ENCODE data around the gene LCNL1.
A peak's percentile ranks its signal among the peaks of the same experiment; 100 is the strongest.

The LCNL1 gene

GRCh38 chr9:136988872-136989271 lies 6.1 kb downstream of the LCNL1 start:
- no peaks in the 10 kb centered on the region for H3K36me3 Mint-ChIP-seq (ENCODE audit: low read depth)
- TF ChIP-seq CTCF (IDR thresholded peaks at IDR 0.05; ENCODE audit: unreplicated experiment in 3 of 3): no peak
- H3K9me3 Mint-ChIP-seq: no peaks in the 10 kb centered on the region
- H3K27ac Mint-ChIP-seq: no peak overlapping the region
- H3K4me1 Mint-ChIP-seq: peaks cover 6% of the 10 kb centered on the region
- H3K27me3 Mint-ChIP-seq (ENCODE audit: low read depth): peaks cover 10% of the 10 kb centered on the region
- no peak overlapping the region for H3K4me3 Mint-ChIP-seq

GRCh38 chr9:136990242-136990911 lies 7.6 kb downstream of the LCNL1 start:
- no peaks in the 10 kb centered on the region for H3K9me3 Mint-ChIP-seq
- TF ChIP-seq CTCF (IDR thresholded peaks at IDR 0.05; ENCODE audit: unreplicated experiment in 3 of 3): no peak
- peak overlapping the region; percentile 71 to 84 (median 72) for H3K4me3 Mint-ChIP-seq
- H3K27me3 Mint-ChIP-seq (ENCODE audit: low read depth): peaks cover 8% of the 10 kb centered on the region
- H3K4me1 Mint-ChIP-seq: peaks cover 4% of the 10 kb centered on the region
- no peaks in the 10 kb centered on the region for H3K36me3 Mint-ChIP-seq (ENCODE audit: low read depth)
- H3K27ac Mint-ChIP-seq: peak overlapping the region in 2 of 3 experiments; percentile 39 to 49

- no peaks in the 10 kb centered on the region for H3K9me3 Mint-ChIP-seq
- peak within 1 kb of the TSS in 2 of 3 experiments; percentile 50 to 56 for H3K27ac Mint-ChIP-seq
- TF ChIP-seq CTCF (IDR thresholded peaks at IDR 0.05; ENCODE audit: unreplicated experiment in 3 of 3): no peak
- H3K4me3 Mint-ChIP-seq: peak within 1 kb of the TSS; percentile 84 to 87 (median 87)
- no peaks in the 10 kb centered on the region for H3K36me3 Mint-ChIP-seq (ENCODE audit: low read depth)
- H3K4me1 Mint-ChIP-seq: peaks cover 4% of the 10 kb centered on the region
- H3K27me3 Mint-ChIP-seq (ENCODE audit: low read depth): peaks cover 8% of the 10 kb centered on the region
Measured at GRCh38 chr9:136991993-136992818, 9.4 kb downstream of the LCNL1 start, which contains the start of gene PAXX. Gene PAXX, plus strand, starts transcription at chr9:136992422. Its CDS starts 22 bp downstream, at chr9:136992444.

DNA sequence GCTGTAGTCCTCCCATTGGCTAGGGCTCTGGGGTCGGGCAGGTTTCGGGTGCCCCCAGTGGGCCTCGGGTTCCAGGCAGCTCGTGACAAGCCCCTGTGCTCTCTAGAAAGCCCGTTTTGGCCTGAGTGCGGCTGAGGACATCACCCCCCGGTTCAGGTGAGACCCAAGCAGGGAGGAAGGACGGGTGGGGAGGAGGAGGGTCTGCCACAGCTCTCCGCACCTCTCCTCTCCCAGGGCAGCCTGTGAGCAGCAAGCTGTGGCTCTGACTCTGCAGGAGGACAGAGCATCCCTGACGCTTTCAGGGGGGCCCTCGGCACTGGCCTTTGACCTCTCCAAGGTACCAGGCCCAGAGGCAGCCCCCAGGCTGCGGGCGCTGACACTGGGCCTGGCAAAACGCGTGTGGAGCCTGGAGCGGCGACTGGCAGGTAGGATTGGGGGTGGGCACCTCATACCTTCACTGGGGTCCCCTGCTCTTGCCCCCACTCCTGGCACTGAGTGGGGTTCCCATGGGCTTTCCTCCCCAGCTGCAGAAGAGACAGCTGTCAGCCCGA lies 10.1 kb downstream of the LCNL1 start:
- Mint-ChIP-seq H3K4me3 (peak overlapping the region; percentile 84 to 87 (median 87)), H3K27ac (peak overlapping the region in 1 of 3 experiments; percentile 30), H3K9me3 (no peaks in the 10 kb centered on the region), H3K36me3 (ENCODE audit: low read depth) (no peaks in the 10 kb centered on the region), H3K27me3 (ENCODE audit: low read depth) (peaks cover 8% of the 10 kb centered on the region), H3K4me1 (peaks cover 7% of the 10 kb centered on the region)
- no peak for TF ChIP-seq CTCF (IDR thresholded peaks at IDR 0.05; ENCODE audit: unreplicated experiment in 3 of 3)

DNA sequence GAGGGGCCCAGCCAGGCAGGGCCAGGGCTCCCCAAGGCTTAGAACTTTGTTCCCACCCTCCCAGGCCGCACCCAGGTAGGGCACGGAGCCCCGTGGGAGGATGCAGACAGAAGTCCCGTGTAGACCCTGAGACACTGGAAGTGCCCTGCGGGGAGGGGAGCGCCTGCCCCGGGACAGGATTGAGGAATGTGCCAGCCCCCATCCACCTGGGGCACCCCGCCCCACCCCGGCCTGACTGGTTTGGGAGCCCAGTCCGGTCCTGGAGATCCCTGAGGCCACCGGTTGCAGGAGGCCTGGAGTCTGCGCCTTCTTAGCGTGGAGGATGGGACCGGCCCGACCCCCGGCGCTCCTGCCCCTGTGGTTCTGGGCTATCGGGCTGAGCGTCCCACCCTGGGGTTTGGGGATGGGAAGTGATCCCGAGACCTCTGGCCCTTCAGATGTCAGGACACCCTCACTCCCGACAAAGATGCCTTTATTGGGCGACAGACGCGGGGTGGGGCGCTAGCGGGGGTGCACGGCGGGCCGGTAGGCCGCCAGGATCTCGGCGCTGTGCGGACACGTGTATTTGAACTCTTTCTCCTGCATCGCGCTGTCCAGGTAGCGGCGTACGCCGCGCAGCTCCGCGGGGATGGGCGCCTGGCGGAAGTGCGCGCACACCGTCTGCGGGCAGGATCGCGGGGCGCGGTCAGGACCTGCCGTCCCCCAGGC lies 11.5 kb downstream of the LCNL1 start:
- Mint-ChIP-seq H3K4me1 (peaks cover 5% of the 10 kb centered on the region), H3K36me3 (ENCODE audit: low read depth) (no peaks in the 10 kb centered on the region), H3K27me3 (ENCODE audit: low read depth) (peaks cover under 1% of the 10 kb centered on the region), H3K4me3 (peak overlapping the region in 1 of 3 experiments; percentile 87), H3K27ac (no peak overlapping the region), H3K9me3 (no peaks in the 10 kb centered on the region)
- no peak for TF ChIP-seq CTCF (IDR thresholded peaks at IDR 0.05; ENCODE audit: unreplicated experiment in 3 of 3)
